HepG2 (cell line): ENCODE measurements around the gene TBC1D20. TPM values are rescaled to one million over a fixed set of nuclear protein-coding genes. Genes with fewer than 3 reads are reported as not detected.

Experiments
- ARHGAP35 ChIP-seq: sonication (generic); formaldehyde crosslinking; IDR thresholded peaks from 2 replicates; pipeline ENCODE4 v1.9.0; 2022; ENCODE audit warnings: mild to moderate bottlenecking, inconsistent platforms, moderate library complexity, missing genetic modification reagents, borderline replicate concordance
- ARNT2 ChIP-seq: sonication (generic); formaldehyde crosslinking; IDR thresholded peaks from 2 replicates; pipeline ENCODE4 v1.8.0; 2022; ENCODE audit warnings: mild to moderate bottlenecking, low read depth, missing genetic modification reagents, moderate library complexity
- ARNTL ChIP-seq: sonication (generic); formaldehyde crosslinking; IDR thresholded peaks from 2 replicates; pipeline ENCODE4 v1.4.0; 2020; ENCODE audit warnings: mild to moderate bottlenecking, missing genetic modification reagents
- CHD2 ChIP-seq: IDR thresholded peaks from 2 replicates; pipeline ENCODE4 v1.6.1; 2011; ENCODE audit warnings: low read depth, low read length, improper control_type of control experiment
- DRAP1 ChIP-seq: IDR thresholded peaks from 2 replicates; pipeline ENCODE4 v1.6.1; 2016; ENCODE audit warnings: missing genetic modification reagents, missing compliant biosample characterization
- ERF ChIP-seq: IDR thresholded peaks from 2 replicates; pipeline ENCODE4 v1.6.1; 2018; ENCODE audit warnings: missing biosample characterization, missing genetic modification reagents
- GMEB1 ChIP-seq: sonication (generic); formaldehyde crosslinking; IDR thresholded peaks from 2 replicates; pipeline ENCODE4 v1.5.1; 2020; ENCODE audit warnings: missing genetic modification reagents, mild to moderate bottlenecking, borderline replicate concordance
- GPN1 ChIP-seq: sonication (generic); formaldehyde crosslinking; IDR thresholded peaks from 2 replicates; pipeline ENCODE4 v1.5.1; 2020; ENCODE audit warnings: missing genetic modification reagents, borderline replicate concordance
- HMG20B ChIP-seq: conservative IDR thresholded peaks from 2 replicates; pipeline ENCODE4 v1.6.1; 2016; ENCODE audit warnings: missing genetic modification reagents, missing compliant biosample characterization
- MYC ChIP-seq: sonication (generic); formaldehyde crosslinking; IDR thresholded peaks from 2 replicates; pipeline ENCODE4 v1.9.0; 2021; ENCODE audit warnings: missing genetic modification reagents, borderline replicate concordance
- POLR2AphosphoS2 ChIP-seq: IDR thresholded peaks from 2 replicates; pipeline ENCODE4 v1.6.1; 2011; ENCODE audit warnings: low read depth, low read length, improper control_type of control experiment
- RBM39 ChIP-seq: fragments of 200-400 bp; formaldehyde crosslinking; IDR thresholded peaks from one replicate; pipeline ENCODE4 v1.6.1; 2018; ENCODE audit warnings: antibody characterized with exemption, mild to moderate bottlenecking, low read depth, low read length; ENCODE audit not compliant: poor library complexity, severe bottlenecking
- RELA ChIP-seq: sonication (generic); formaldehyde crosslinking; IDR thresholded peaks from 2 replicates; pipeline ENCODE4 v1.4.0; 2020; ENCODE audit warnings: missing genetic modification reagents
- SPEN ChIP-seq: sonication (generic); formaldehyde crosslinking; IDR thresholded peaks from 2 replicates; pipeline ENCODE4 v1.5.1; 2020; ENCODE audit warnings: low read depth, mild to moderate bottlenecking, missing genetic modification reagents
- STAG1 ChIP-seq: sonication (generic); formaldehyde crosslinking; IDR thresholded peaks from 2 replicates; pipeline ENCODE4 v1.4.0; 2020; ENCODE audit warnings: missing genetic modification reagents
- TFE3 ChIP-seq: IDR thresholded peaks from 2 replicates; pipeline ENCODE4 v1.6.1; 2016
- TSC22D2 ChIP-seq: sonication (generic); formaldehyde crosslinking; IDR thresholded peaks from 2 replicates; pipeline ENCODE4 v1.5.1; 2020; ENCODE audit warnings: missing genetic modification reagents, mild to moderate bottlenecking, borderline replicate concordance
- YEATS2 ChIP-seq: sonication (generic); formaldehyde crosslinking; IDR thresholded peaks from 2 replicates; pipeline ENCODE4 v1.4.0; 2020; ENCODE audit warnings: missing genetic modification reagents, borderline replicate concordance
- ZC3H13 ChIP-seq: sonication (generic); formaldehyde crosslinking; IDR thresholded peaks from 2 replicates; pipeline ENCODE4 v1.8.1; 2023; ENCODE audit warnings: mild to moderate bottlenecking, missing genetic modification reagents, moderate library complexity
- ZFX ChIP-seq: sonication (generic); formaldehyde crosslinking; IDR thresholded peaks from 2 replicates; pipeline ENCODE4 v1.4.0; 2020; ENCODE audit warnings: mild to moderate bottlenecking, low read depth, missing genetic modification reagents, moderate library complexity
- ZMYM4 ChIP-seq: sonication (generic); formaldehyde crosslinking; IDR thresholded peaks from 2 replicates; pipeline ENCODE4 v1.8.1; 2023; ENCODE audit warnings: mild to moderate bottlenecking, missing genetic modification reagents
- ZNF121 ChIP-seq: sonication (generic); formaldehyde crosslinking; IDR thresholded peaks from 2 replicates; pipeline ENCODE4 v1.5.0; 2020; ENCODE audit warnings: mild to moderate bottlenecking, missing genetic modification reagents
- ZNF253 ChIP-seq: sonication (generic); formaldehyde crosslinking; IDR thresholded peaks from 2 replicates; pipeline ENCODE4 v1.8.0; 2022; ENCODE audit warnings: mild to moderate bottlenecking, missing genetic modification reagents, borderline replicate concordance
- ZNF781 ChIP-seq: sonication (generic); formaldehyde crosslinking; IDR thresholded peaks from 2 replicates; pipeline ENCODE4 v1.5.1; 2020; ENCODE audit warnings: borderline replicate concordance, mild to moderate bottlenecking, missing genetic modification reagents; ENCODE audit errors: not compliant biosample characterization
- ZNF83 ChIP-seq: sonication (generic); formaldehyde crosslinking; IDR thresholded peaks from 2 replicates; pipeline ENCODE4 v1.4.0; 2020; ENCODE audit warnings: missing genetic modification reagents, mild to moderate bottlenecking, borderline replicate concordance
- ZSCAN21 ChIP-seq: sonication (generic); formaldehyde crosslinking; IDR thresholded peaks from 2 replicates; pipeline ENCODE4 v1.8.0; 2022; ENCODE audit warnings: mild to moderate bottlenecking, missing genetic modification reagents, moderate library complexity, borderline replicate concordance
- polyA plus RNA-seq, 8 experiments: library from polyadenylated mRNA; depleted of rRNA in 3 of 8; stranded (reverse) in 7 of 8; unstranded in 1 of 8; fragments of >200 nt; fragmentation: Illumina TruSeq in 4 of 8; extraction: Trizol in 4 of 8; gene quantifications; 2 replicates each; pipeline versions ENCODE4 v1.2.1 to v1.2.3, GENCODE V29; 2011 to 2016; ENCODE audit warnings: low read depth in 4 of 8, missing spikeins in 1 of 8, mixed read lengths in 1 of 8; ENCODE audit not compliant: insufficient read depth in 1 of 8
- total RNA-seq, 5 experiments: library from RNA; depleted of rRNA; stranded (reverse); fragments of >200 nt; fragmentation: Illumina TruSeq; extraction: Trizol; gene quantifications; 2 replicates each; pipeline ENCODE4 v1.2.3, GENCODE V29; 2016; ENCODE audit warnings: low read depth in 1 of 5

The TBC1D20 gene
- total and polyA plus RNA-seq, 2 of the 13 experiments (the other 11 are each of a cell fraction or from before 2014, with no cell fraction given) = 36.6 to 47.1 TPM

- TF ChIP-seq ERF (peak; percentile 96), RELA (peak; percentile 93; the same call in 1 of the 2 replicates), ZNF83 (CRISPR knock-in tag) (peak; percentile 78; the same call in 1 of the 2 replicates), ZNF121 (0 out of 2 replicates have a peak, but pooled peaks have one; percentile 61), ARNT2 (CRISPR knock-in tag) (peak; percentile 90), ZMYM4 (CRISPR knock-in tag) (peak; percentile 87), ARHGAP35 (peak; percentile 83), ZC3H13 (peak; percentile 87), ZNF253 (CRISPR knock-in tag) (peak; percentile 3; the same call in 1 of the 2 replicates), MYC (CRISPR knock-in tag) (peak; percentile 71; the same call in 1 of the 2 replicates), RBM39 (peak; percentile 25), TFE3 (CRISPR knock-in tag) (peak; percentile 73), TSC22D2 (CRISPR knock-in tag) (peak; percentile 91; the same call in 1 of the 2 replicates), GMEB1 (CRISPR knock-in tag) (no peak; the same call in 1 of the 2 replicates), STAG1 (CRISPR knock-in tag) (peak; percentile 100), CHD2 (peak; percentile 50; the same call in 1 of the 2 replicates), ZSCAN21 (CRISPR knock-in tag) (peak; percentile 29; the same call in 1 of the 2 replicates), GPN1 (CRISPR knock-in tag) (no peak; the same call in 1 of the 2 replicates), ZFX (CRISPR knock-in tag) (peak; percentile 97), DRAP1 (peak; percentile 64; the same call in 1 of the 2 replicates), YEATS2 (CRISPR knock-in tag) (peak; percentile 76), HMG20B (CRISPR knock-in tag) (peak; percentile 75), SPEN (CRISPR knock-in tag) (peak; percentile 89), POLR2AphosphoS2 (no peak), ARNTL (0 out of 2 replicates have a peak, but pooled peaks have one; percentile 44), ZNF781 (peak; percentile 53)
These were observed 31.1 kb downstream of the TBC1D20 start (continued) for GRCh38 chr20:431012-431904.
